ENCODE measurements around the gene HOXD13. TPM values are rescaled to one million over a fixed set of nuclear protein-coding genes. Genes with fewer than 3 reads are reported as not detected.
A peak's percentile ranks its signal among the peaks of the same experiment; 100 is the strongest.

The HOXD13 gene
- total and polyA plus RNA-seq, 2 of the 13 experiments (the other 11 are each of a cell fraction or from before 2014, with no cell fraction given) = not detected

DNA sequence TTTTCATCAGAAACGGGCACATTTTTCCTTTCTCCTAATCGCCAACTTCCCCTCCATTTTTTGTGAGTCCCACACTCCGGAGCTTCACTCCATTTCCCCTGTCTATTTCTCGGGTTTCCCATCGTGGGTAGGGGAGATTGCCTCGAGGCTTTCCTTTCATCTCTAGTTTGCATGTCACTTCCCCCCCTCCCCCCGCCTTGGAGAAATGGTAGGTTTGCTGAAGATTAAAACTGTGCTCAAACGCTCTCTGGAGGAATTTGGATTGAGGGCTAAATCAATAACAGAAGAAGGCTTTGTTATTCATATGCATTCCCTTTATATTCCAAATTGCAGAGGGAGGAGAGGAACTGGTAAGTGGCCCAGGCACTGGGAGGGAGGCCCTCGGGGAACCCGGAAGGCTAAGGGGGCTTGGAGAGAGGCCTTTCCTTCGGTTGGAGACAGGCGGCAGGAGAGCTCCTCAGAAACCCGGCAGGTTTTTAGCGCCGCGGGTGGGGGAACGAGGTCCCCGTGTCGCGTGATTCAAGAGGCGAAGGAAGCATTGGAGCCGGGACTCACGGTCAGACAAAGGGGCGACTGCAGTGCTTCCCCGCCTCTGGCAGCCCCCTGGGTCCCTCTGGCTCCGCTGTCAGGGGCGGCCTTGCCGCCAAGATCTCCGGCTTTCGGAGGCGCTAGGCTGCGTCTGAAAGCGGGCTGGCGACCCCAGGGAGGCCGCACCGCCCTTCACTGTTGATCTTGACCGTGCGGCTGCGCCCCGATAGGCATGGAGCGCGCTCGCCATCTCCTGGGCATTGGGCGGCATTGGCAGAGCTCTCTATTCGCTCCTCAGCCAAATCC lies 4.7 kb downstream of the HOXD13 start (continued):
- TF ChIP-seq, protein P1, sequence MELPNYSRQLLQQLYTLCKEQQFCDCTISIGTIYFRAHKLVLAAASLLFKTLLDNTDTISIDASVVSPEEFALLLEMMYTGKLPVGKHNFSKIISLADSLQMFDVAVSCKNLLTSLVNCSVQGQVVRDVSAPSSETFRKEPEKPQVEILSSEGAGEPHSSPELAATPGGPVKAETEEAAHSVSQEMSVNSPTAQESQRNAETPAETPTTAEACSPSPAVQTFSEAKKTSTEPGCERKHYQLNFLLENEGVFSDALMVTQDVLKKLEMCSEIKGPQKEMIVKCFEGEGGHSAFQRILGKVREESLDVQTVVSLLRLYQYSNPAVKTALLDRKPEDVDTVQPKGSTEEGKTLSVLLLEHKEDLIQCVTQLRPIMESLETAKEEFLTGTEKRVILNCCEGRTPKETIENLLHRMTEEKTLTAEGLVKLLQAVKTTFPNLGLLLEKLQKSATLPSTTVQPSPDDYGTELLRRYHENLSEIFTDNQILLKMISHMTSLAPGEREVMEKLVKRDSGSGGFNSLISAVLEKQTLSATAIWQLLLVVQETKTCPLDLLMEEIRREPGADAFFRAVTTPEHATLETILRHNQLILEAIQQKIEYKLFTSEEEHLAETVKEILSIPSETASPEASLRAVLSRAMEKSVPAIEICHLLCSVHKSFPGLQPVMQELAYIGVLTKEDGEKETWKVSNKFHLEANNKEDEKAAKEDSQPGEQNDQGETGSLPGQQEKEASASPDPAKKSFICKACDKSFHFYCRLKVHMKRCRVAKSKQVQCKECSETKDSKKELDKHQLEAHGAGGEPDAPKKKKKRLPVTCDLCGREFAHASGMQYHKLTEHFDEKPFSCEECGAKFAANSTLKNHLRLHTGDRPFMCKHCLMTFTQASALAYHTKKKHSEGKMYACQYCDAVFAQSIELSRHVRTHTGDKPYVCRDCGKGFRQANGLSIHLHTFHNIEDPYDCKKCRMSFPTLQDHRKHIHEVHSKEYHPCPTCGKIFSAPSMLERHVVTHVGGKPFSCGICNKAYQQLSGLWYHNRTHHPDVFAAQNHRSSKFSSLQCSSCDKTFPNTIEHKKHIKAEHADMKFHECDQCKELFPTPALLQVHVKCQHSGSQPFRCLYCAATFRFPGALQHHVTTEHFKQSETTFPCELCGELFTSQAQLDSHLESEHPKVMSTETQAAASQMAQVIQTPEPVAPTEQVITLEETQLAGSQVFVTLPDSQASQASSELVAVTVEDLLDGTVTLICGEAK (IDR thresholded peaks at IDR 0.05) = no peak
- TF ChIP-seq, protein P1 (CRISPR knock-in tag; IDR thresholded peaks at IDR 0.05) = peak; percentile 63; the same call in 1 of the 2 replicates
- TF ChIP-seq, protein P2, sequence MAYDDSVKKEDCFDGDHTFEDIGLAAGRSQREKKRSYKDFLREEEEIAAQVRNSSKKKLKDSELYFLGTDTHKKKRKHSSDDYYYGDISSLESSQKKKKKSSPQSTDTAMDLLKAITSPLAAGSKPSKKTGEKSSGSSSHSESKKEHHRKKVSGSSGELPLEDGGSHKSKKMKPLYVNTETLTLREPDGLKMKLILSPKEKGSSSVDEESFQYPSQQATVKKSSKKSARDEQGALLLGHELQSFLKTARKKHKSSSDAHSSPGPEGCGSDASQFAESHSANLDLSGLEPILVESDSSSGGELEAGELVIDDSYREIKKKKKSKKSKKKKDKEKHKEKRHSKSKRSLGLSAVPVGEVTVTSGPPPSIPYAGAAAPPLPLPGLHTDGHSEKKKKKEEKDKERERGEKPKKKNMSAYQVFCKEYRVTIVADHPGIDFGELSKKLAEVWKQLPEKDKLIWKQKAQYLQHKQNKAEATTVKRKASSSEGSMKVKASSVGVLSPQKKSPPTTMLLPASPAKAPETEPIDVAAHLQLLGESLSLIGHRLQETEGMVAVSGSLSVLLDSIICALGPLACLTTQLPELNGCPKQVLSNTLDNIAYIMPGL (CRISPR knock-in tag; IDR thresholded peaks at IDR 0.05; ENCODE audit: borderline replicate concordance in 1 of 2, low read depth in 1 of 2) = peak; percentile 38 to 88; a peak in 2 of 4 replicates
- TF ChIP-seq, protein P3, sequence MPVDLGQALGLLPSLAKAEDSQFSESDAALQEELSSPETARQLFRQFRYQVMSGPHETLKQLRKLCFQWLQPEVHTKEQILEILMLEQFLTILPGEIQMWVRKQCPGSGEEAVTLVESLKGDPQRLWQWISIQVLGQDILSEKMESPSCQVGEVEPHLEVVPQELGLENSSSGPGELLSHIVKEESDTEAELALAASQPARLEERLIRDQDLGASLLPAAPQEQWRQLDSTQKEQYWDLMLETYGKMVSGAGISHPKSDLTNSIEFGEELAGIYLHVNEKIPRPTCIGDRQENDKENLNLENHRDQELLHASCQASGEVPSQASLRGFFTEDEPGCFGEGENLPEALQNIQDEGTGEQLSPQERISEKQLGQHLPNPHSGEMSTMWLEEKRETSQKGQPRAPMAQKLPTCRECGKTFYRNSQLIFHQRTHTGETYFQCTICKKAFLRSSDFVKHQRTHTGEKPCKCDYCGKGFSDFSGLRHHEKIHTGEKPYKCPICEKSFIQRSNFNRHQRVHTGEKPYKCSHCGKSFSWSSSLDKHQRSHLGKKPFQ (CRISPR knock-in tag; IDR thresholded peaks at IDR 0.05; ENCODE audit: insufficient replicate concordance) = peak; percentile 26
- TF ChIP-seq KDM3A (CRISPR knock-in tag; IDR thresholded peaks at IDR 0.05; ENCODE audit: low read depth) (peak; percentile 89; the same call in 1 of the 2 replicates), ZNF772 (CRISPR knock-in tag; IDR thresholded peaks at IDR 0.05) (peak; percentile 86), HIVEP1 (CRISPR knock-in tag; IDR thresholded peaks at IDR 0.05) (peak; percentile 54), SMC3 (IDR thresholded peaks at IDR 0.05; ENCODE audit: low read length) (peak; percentile 67), ZNF430 (CRISPR knock-in tag; IDR thresholded peaks at IDR 0.05) (peak; percentile 62; the same call in 1 of the 2 replicates), HNRNPLL (IDR thresholded peaks at IDR 0.05; ENCODE audit: low read depth, low read length, poor library complexity, severe bottlenecking) (peak; percentile 48), RFX3 (CRISPR knock-in tag; IDR thresholded peaks at IDR 0.05) (0 out of 2 replicates have a peak, but pooled peaks have one; percentile 14), MTF2 (CRISPR knock-in tag; IDR thresholded peaks at IDR 0.05; ENCODE audit: borderline replicate concordance) (peak; percentile 95; the same call in 1 of the 2 replicates)
- TF ChIP-seq, protein P4, sequence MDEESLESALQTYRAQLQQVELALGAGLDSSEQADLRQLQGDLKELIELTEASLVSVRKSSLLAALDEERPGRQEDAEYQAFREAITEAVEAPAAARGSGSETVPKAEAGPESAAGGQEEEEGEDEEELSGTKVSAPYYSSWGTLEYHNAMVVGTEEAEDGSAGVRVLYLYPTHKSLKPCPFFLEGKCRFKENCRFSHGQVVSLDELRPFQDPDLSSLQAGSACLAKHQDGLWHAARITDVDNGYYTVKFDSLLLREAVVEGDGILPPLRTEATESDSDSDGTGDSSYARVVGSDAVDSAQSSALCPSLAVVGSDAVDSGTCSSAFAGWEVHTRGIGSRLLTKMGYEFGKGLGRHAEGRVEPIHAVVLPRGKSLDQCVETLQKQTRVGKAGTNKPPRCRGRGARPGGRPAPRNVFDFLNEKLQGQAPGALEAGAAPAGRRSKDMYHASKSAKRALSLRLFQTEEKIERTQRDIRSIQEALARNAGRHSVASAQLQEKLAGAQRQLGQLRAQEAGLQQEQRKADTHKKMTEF (CRISPR knock-in tag; IDR thresholded peaks at IDR 0.05) = peak; percentile 59; the same call in 1 of the 2 replicates

All from HepG2 (cell line).